Hepatocyte (in vitro differentiated cells): ENCODE results near the gene CTBP2.

ENCODE experiments used
- EZH2phosphoT487 ChIP-seq: fragments of 200-600 bp; sonication (generic); IDR thresholded peaks from one replicate; pipeline ENCODE4 v1.6.1; 2018; ENCODE audit warnings: antibody characterized with exemption, mild to moderate bottlenecking, low read depth, moderate library complexity; ENCODE audit not compliant: unreplicated experiment, severe bottlenecking
- TF ChIP-seq, protein P1 (sequence below): fragments of 200-600 bp; sonication (generic); IDR thresholded peaks from 2 replicates; pipeline ENCODE4 v1.5.1; 2016; ENCODE audit warnings: antibody characterized with exemption, mild to moderate bottlenecking; ENCODE audit not compliant: poor library complexity

DNA sequence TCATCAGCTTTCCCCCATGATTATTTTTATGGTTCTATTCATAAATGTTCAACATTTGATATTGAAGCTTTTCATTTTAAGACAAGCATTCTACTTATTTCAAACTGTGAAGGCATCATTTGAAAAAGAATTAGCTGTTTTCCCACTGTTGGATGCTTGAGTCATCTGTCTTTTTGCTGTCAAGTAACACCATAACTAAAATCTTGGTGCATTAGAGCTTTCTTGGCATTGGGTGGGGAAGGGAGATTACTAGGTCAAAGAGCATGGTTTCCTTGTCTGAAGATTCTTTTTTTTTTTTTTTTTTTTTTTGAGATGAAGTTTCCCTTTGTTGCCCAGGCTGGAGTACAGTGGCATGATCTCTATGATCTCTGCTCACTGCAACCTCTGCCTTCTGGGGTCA, 68.5 kb downstream of the CTBP2 start:
- no peak for TF ChIP-seq EZH2phosphoT487
- TF ChIP-seq, protein P1, sequence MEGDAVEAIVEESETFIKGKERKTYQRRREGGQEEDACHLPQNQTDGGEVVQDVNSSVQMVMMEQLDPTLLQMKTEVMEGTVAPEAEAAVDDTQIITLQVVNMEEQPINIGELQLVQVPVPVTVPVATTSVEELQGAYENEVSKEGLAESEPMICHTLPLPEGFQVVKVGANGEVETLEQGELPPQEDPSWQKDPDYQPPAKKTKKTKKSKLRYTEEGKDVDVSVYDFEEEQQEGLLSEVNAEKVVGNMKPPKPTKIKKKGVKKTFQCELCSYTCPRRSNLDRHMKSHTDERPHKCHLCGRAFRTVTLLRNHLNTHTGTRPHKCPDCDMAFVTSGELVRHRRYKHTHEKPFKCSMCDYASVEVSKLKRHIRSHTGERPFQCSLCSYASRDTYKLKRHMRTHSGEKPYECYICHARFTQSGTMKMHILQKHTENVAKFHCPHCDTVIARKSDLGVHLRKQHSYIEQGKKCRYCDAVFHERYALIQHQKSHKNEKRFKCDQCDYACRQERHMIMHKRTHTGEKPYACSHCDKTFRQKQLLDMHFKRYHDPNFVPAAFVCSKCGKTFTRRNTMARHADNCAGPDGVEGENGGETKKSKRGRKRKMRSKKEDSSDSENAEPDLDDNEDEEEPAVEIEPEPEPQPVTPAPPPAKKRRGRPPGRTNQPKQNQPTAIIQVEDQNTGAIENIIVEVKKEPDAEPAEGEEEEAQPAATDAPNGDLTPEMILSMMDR, result no peak
